ENCODE data around the gene STMP1. TPM values are rescaled to one million over a fixed set of nuclear protein-coding genes. Genes with fewer than 3 reads are reported as not detected.

The STMP1 gene
- total RNA-seq, 1 experiment from 2014 or later: 38.4 TPM

DNA sequence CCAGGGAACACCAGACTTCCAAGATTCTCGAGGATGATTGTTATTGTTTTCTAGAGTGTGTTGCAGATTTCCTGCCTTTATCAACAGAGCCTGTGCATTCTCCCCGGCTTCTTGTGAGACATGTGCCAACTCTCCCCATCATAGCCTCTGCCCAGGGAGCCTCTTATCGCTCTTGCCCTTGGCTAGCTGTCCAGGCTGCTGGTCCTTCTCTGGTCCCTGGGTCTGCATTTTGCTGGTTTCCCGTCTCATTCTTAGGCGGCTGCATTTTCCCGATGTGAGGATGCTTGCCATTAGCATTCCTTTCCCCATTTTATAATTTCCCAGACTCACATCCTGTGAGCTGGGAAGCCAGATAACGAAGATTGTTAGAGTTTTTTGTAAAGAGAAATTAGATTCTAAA, 50.5 kb downstream of the STMP1 start:
- Histone ChIP-seq H3K56ac (ENCODE audit: insufficient read length, low read depth, low read length) (no peak overlapping the region), H2BK12ac (ENCODE audit: insufficient read length, low read depth, low read length) (no peak overlapping the region), H3K23ac (ENCODE audit: insufficient read length, low read depth, low read length) (no peak overlapping the region), H2BK20ac (ENCODE audit: low read depth, low read length, poor library complexity, severe bottlenecking) (no peak overlapping the region), H4K5ac (ENCODE audit: insufficient read length, low read depth, low read length) (no peak overlapping the region), H4K20me1 (ENCODE audit: control insufficient read depth, insufficient read depth, insufficient read length) (no peaks in the 10 kb centered on the region), H3K27me3 (ENCODE audit: insufficient read depth, low read length) (no peaks in the 10 kb centered on the region), H2BK5ac (ENCODE audit: insufficient read length, low read length) (no peak overlapping the region), H3K9me3 (ENCODE audit: control insufficient read depth, low read depth, low read length) (no peaks in the 10 kb centered on the region), H3K4me2 (ENCODE audit: insufficient read depth, insufficient read length, low read length) (no peak overlapping the region), H3K79me2 (ENCODE audit: insufficient read depth, low read length) (no peaks in the 10 kb centered on the region), H2BK120ac (ENCODE audit: low read depth, low read length, poor library complexity, severe bottlenecking) (no peak overlapping the region), H3K4me1 (ENCODE audit: insufficient read depth, low read length) (no peaks in the 10 kb centered on the region; the same call in 1 of the 2 replicates), H3K18ac (ENCODE audit: insufficient read length, low read depth, low read length) (no peak overlapping the region), H2AK5ac (ENCODE audit: insufficient read length, low read length) (no peak overlapping the region), H2AFZ (ENCODE audit: low read length) (no peak overlapping the region), H3T11ph (ENCODE audit: low read length) (no peak overlapping the region), H3K27ac (ENCODE audit: insufficient read length, low read depth, low read length) (no peak overlapping the region), H3K79me1 (ENCODE audit: insufficient read depth, low read depth, low read length, poor library complexity, severe bottlenecking) (no peaks in the 10 kb centered on the region), H2BK15ac (ENCODE audit: low read depth, low read length) (no peak overlapping the region), H3K4ac (ENCODE audit: low read depth, low read length) (no peak overlapping the region), H3K14ac (ENCODE audit: insufficient read depth, low read length) (no peak overlapping the region), H3K23me2 (ENCODE audit: insufficient read length, low read depth, low read length, poor library complexity, severe bottlenecking) (no peaks in the 10 kb centered on the region), H3K9ac (ENCODE audit: extremely low read depth, insufficient read length, low read length) (no peak overlapping the region), H4K91ac (ENCODE audit: insufficient read length, low read depth, low read length) (no peak overlapping the region), H4K8ac (replicated peaks; ENCODE audit: insufficient read length, low read depth, low read length) (no peak overlapping the region)
- TF ChIP-seq, protein P1, sequence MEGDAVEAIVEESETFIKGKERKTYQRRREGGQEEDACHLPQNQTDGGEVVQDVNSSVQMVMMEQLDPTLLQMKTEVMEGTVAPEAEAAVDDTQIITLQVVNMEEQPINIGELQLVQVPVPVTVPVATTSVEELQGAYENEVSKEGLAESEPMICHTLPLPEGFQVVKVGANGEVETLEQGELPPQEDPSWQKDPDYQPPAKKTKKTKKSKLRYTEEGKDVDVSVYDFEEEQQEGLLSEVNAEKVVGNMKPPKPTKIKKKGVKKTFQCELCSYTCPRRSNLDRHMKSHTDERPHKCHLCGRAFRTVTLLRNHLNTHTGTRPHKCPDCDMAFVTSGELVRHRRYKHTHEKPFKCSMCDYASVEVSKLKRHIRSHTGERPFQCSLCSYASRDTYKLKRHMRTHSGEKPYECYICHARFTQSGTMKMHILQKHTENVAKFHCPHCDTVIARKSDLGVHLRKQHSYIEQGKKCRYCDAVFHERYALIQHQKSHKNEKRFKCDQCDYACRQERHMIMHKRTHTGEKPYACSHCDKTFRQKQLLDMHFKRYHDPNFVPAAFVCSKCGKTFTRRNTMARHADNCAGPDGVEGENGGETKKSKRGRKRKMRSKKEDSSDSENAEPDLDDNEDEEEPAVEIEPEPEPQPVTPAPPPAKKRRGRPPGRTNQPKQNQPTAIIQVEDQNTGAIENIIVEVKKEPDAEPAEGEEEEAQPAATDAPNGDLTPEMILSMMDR (conservative IDR thresholded peaks at IDR 0.05): no peak
- Mint-ChIP-seq H3K9me3 (no peaks in the 10 kb centered on the region), H3K27me3 (ENCODE audit: low read depth) (no peaks in the 10 kb centered on the region; the same call in 1 of the 2 replicates), H3K4me1 (peaks cover 7 to 13% of the 10 kb centered on the region in 2 experiments; a peak in 3 of 4 replicates), H3K36me3 (ENCODE audit: insufficient read depth in 1 of 3, low read depth in 3 of 3) (no peaks in the 10 kb centered on the region), H3K27ac (peak overlapping the region in 1 of 3 experiments; percentile 45; a peak in 2 of 7 replicates), H3K4me3 (no peak overlapping the region)
- WGBS (ENCODE audit: extremely low coverage, insufficient read length, low lambda C conversion rate): no CpG with 5 or more reads among the region's 7 CpGs
- DNase-seq: no peak

Measured in H9 (cell line).